GM13976 (cell line): ENCODE data around the gene CDC7.

Experiments used
- DNase-seq: peaks from one replicate; pipeline ENCODE4 v3.0.0; 2012; ENCODE audit warnings: low spot score
- CTCF ChIP-seq: IDR thresholded peaks from 2 replicates; pipeline ENCODE4 v1.5.1; 2012; ENCODE audit warnings: borderline replicate concordance, mild to moderate bottlenecking; ENCODE audit not compliant: insufficient read depth; ENCODE audit errors: extremely low read depth, missing control alignments, control extremely low read depth
- in situ Hi-C: fragments of 300-500 bp; cut with MboI; formaldehyde crosslinking; loops from one replicate; pipeline ENCODE4 v1.12.0; 2022; ENCODE audit warnings: low sequenced_read_pairs, mixed read lengths, inconsistent platforms; ENCODE audit not compliant: unreplicated experiment

CDC7 gene

GRCh38 chr1:91568261-91568660 lies 67.6 kb downstream of the CDC7 start:
- in situ Hi-C loops, result no loop called here
- no peak for TF ChIP-seq CTCF
- DNase-seq, result no peak

GRCh38 chr1:91569411-91570119 lies 68.9 kb downstream of the CDC7 start:
- in situ Hi-C loops, result no loop called here
- no peak for TF ChIP-seq CTCF
- DNase-seq, result peak; percentile 1

- no peak for TF ChIP-seq CTCF
- in situ Hi-C loops, result no loop called here
- peak; percentile 2 for DNase-seq
These were observed 69.4 kb downstream of the CDC7 start for GRCh38 chr1:91570120-91570448.

- DNase-seq, result peak; percentile 53
- TF ChIP-seq CTCF, result no peak
- in situ Hi-C loops, result no loop called here
These were observed 71.4 kb downstream of the CDC7 start for GRCh38 chr1:91572044-91572443.
